HCT116 (cell line): ENCODE measurements around the gene KRT36. TPM values are rescaled to one million over a fixed set of nuclear protein-coding genes. Genes with fewer than 3 reads are reported as not detected.

ENCODE experiments used
- ATAC-seq: fragments of 200-7000 bp; cut with Tn5 transposase; 2 replicates; pipeline ENCODE4 v1.9.1; 2020; ENCODE audit warnings: mild to moderate bottlenecking, moderate library complexity
- BruUV-seq: library from RNA; stranded (reverse); fragments of 400-500 nt; replicated peaks from 2 replicates; lab custom pipeline; 2021; lab: Mats Ljungman, UMichigan
- CTCF ChIA-PET: fragments of 300-600 bp; sonication (Branson Sonifier 250); formaldehyde crosslinking; loops from one replicate; lab custom pipeline; 2021; ENCODE audit warnings: antibody characterized with exemption; lab: Charles Lee
- POLR2A ChIA-PET: fragments of 300-600, 350-600 bp; sonication (Branson Sonifier 250); formaldehyde crosslinking; loops from one replicate; lab custom pipeline; 2021; ENCODE audit warnings: antibody characterized with exemption; lab: Charles Lee
- RAD21 ChIA-PET, 2 experiments: fragments of 300-600 bp; sonication (Branson Sonifier 250); formaldehyde crosslinking; loops; one replicate each; lab custom pipeline; 2023; ENCODE audit warnings: low total read pairs in 2 of 2; ENCODE audit not compliant: uncharacterized antibody in 2 of 2, unreplicated experiment in 2 of 2, low non-redundant PET in 1 of 2; lab: Charles Lee
- DNase-seq: peaks from one replicate; pipeline ENCODE4 v3.0.0-alpha.2; 2010; ENCODE audit warnings: low read depth, low spot score
- H2AFZ ChIP-seq: fragments of 200-600 bp; shearing (Covaris generic), sonication (generic); 2 replicates; pipeline ENCODE4 v1.6.1; 2017; ENCODE audit warnings: low read depth, mixed run types, mixed read lengths, antibody characterized with exemption, low read length; ENCODE audit not compliant: poor library complexity, severe bottlenecking
- H3K27ac ChIP-seq: 2 replicates; pipeline ENCODE4 v1.5.1; 2012; ENCODE audit warnings: low read depth, low read length
- H3K27me3 ChIP-seq: fragments of 200-600 bp; sonication (generic); 2 replicates; pipeline ENCODE4 v1.6.1; 2016; ENCODE audit warnings: mixed run types, low read length, mixed read lengths; ENCODE audit not compliant: insufficient read depth
- H3K36me3 ChIP-seq, 2 experiments: fragments of 200-500 bp in 1 of 2; fragments of 200-600 bp in 1 of 2; sonication (Bioruptor generic) in 1 of 2; sonication (generic) in 1 of 2; 2 replicates each; pipeline versions ENCODE4 v1.5.1 to v1.6.1; 2014 to 2016; ENCODE audit warnings: low read length in 2 of 2, inconsistent platforms in 1 of 2, mixed read lengths in 1 of 2, mixed run types in 1 of 2; ENCODE audit not compliant: insufficient read depth in 2 of 2, control insufficient read depth in 1 of 2
- H3K4me1 ChIP-seq, 2 experiments: fragments of 200-600 bp in 1 of 2; sonication (generic) in 1 of 2; 2 replicates each; pipeline versions ENCODE4 v1.5.1 to v1.6.1; 2012 to 2017; ENCODE audit warnings: low read length in 2 of 2, inconsistent platforms in 1 of 2, mild to moderate bottlenecking in 1 of 2, mixed read lengths in 1 of 2, mixed run types in 1 of 2, moderate library complexity in 1 of 2; ENCODE audit not compliant: insufficient read depth in 2 of 2, control insufficient read depth in 1 of 2
- H3K4me2 ChIP-seq: fragments of 200-600 bp; sonication (generic); 2 replicates; pipeline ENCODE4 v1.6.1; 2017; ENCODE audit warnings: mixed run types, low read length, mixed read lengths
- H3K4me3 ChIP-seq, 2 experiments: fragments of 200-600 bp in 1 of 2; sonication (generic) in 1 of 2; replicated peaks in 1 of 2; 2 replicates each; pipeline ENCODE4 v1.5.1; 2011 to 2016; ENCODE audit warnings: low read length in 2 of 2, control low read depth in 1 of 2, low read depth in 1 of 2, mild to moderate bottlenecking in 1 of 2, mixed read lengths in 1 of 2, mixed run types in 1 of 2
- H3K79me2 ChIP-seq: fragments of 200-600 bp; sonication (generic); 2 replicates; pipeline ENCODE4 v1.6.1; 2017; ENCODE audit warnings: mild to moderate bottlenecking, mixed run types, low read length, moderate library complexity, mixed read lengths; ENCODE audit not compliant: insufficient read depth
- H3K9ac ChIP-seq: fragments of 200-600 bp; sonication (generic); 2 replicates; pipeline ENCODE4 v1.6.1; 2016; ENCODE audit warnings: low read length, mixed read lengths
- H3K9me2 ChIP-seq: fragments of 200-600 bp; sonication (generic), shearing (Covaris generic); 2 replicates; pipeline ENCODE4 v1.6.1; 2017; ENCODE audit warnings: mixed run types, mild to moderate bottlenecking, moderate library complexity; ENCODE audit not compliant: insufficient read depth
- H3K9me3 ChIP-seq, 2 experiments: fragments of 200-500 bp in 1 of 2; fragments of 200-600 bp in 1 of 2; sonication (Bioruptor generic) in 1 of 2; sonication (generic) in 1 of 2; 2 replicates each; pipeline ENCODE4 v1.6.1; 2014 to 2017; ENCODE audit warnings: low read length in 2 of 2, mixed read lengths in 2 of 2, inconsistent platforms in 1 of 2, low read depth in 1 of 2, mild to moderate bottlenecking in 1 of 2, mixed run types in 1 of 2, moderate library complexity in 1 of 2; ENCODE audit not compliant: control insufficient read depth in 1 of 2, insufficient read depth in 1 of 2
- H4K20me1 ChIP-seq: fragments of 200-600 bp; sonication (generic), shearing (Covaris generic); 2 replicates; pipeline ENCODE4 v1.6.1; 2017; ENCODE audit warnings: mixed run types, mild to moderate bottlenecking, moderate library complexity; ENCODE audit not compliant: insufficient read depth
- ATF3 ChIP-seq: IDR thresholded peaks from 2 replicates; pipeline ENCODE4 v1.6.1; 2012
- CEBPB ChIP-seq: IDR thresholded peaks from 2 replicates; pipeline ENCODE4 v1.6.1; 2012; ENCODE audit warnings: low read depth
- CTCF ChIP-seq, 3 experiments: fragments of 200-600 bp in 1 of 3; sonication (generic) in 1 of 3; IDR thresholded peaks in 2 of 3; conservative IDR thresholded peaks in 1 of 3; 2 replicates each; pipeline ENCODE4 v1.5.1; 2012 to 2017; ENCODE audit warnings: low read depth in 2 of 3, low read length in 2 of 3, antibody characterized with exemption in 1 of 3, borderline replicate concordance in 1 of 3, control low read depth in 1 of 3, mild to moderate bottlenecking in 1 of 3, mixed read lengths in 1 of 3, mixed run types in 1 of 3, moderate library complexity in 1 of 3; ENCODE audit not compliant: insufficient read depth in 1 of 3
- EZH2phosphoT487 ChIP-seq: fragments of 200-600 bp; IDR thresholded peaks from 2 replicates; pipeline ENCODE4 v1.6.1; 2018; ENCODE audit warnings: antibody characterized with exemption, borderline replicate concordance
- RAD21 ChIP-seq: IDR thresholded peaks from 2 replicates; pipeline ENCODE4 v1.6.1; 2012; ENCODE audit warnings: low read depth, mild to moderate bottlenecking
- TCF7L2 ChIP-seq: IDR thresholded peaks from 2 replicates; pipeline ENCODE4 v1.7.0; 2011; ENCODE audit warnings: borderline replicate concordance, inconsistent platforms; ENCODE audit not compliant: insufficient read depth, insufficient read length; ENCODE audit errors: extremely low read depth
- intact Hi-C: fragments of 100-400 bp; cut with micrococcal nuclease; formaldehyde crosslinking; loops from 2 replicates; pipeline ENCODE4 v1.10.0; 2022
- total RNA-seq: library from RNA; stranded (reverse); gene quantifications from one replicate; pipeline ENCODE4 v1.2.1, GENCODE V29; 2021; ENCODE audit not compliant: unreplicated experiment

The KRT36 gene
- total RNA-seq, 1 experiment from 2014 or later = not detected

GRCh38 chr17:41457676-41458075 is 32.0 kb downstream of the KRT36 start:
- no peaks in the 10 kb centered on the region for H3K79me2 ChIP-seq

GRCh38 chr17:41456204-41456603 is 33.5 kb downstream of the KRT36 start:
- no peaks in the 10 kb centered on the region for H3K36me3 ChIP-seq
- BruUV-seq = no TSS peak
- no peaks in the 10 kb centered on the region for H3K27me3 ChIP-seq
- H3K9ac ChIP-seq = no peak overlapping the region
- no peak overlapping the region for H3K4me2 ChIP-seq
- RAD21 ChIA-PET = no interaction called here
- peak in 2 of 3 experiments; percentile 11 to 22; a peak in 3 of 6 replicates for TF ChIP-seq CTCF (IDR thresholded peaks at IDR 0.05 in 2 of 3, conservative IDR thresholded peaks at IDR 0.05 in 1 of 3; ENCODE audit: borderline replicate concordance in 1 of 3, insufficient read depth in 1 of 3, low read depth in 2 of 3, low read length in 2 of 3)
- TF ChIP-seq TCF7L2 = no peak
- 0 out of 2 replicates have a peak, but pooled peaks have one; percentile 21 for TF ChIP-seq RAD21
- TF ChIP-seq, all 23 proteins: peak for 2
- POLR2A ChIA-PET = no interaction called here
- Histone ChIP-seq H3K4me3 (no peak overlapping the region), H3K4me1 (peaks cover 2 to 14% of the 10 kb centered on the region in 2 experiments; a peak in 2 of 4 replicates), H2AFZ (no peak overlapping the region), H4K20me1 (no peaks in the 10 kb centered on the region), H3K79me2 (no peaks in the 10 kb centered on the region), H3K9me3 (no peaks in the 10 kb centered on the region), H3K27ac (no peak overlapping the region), H3K9me2 (no peaks in the 10 kb centered on the region)
- ATAC-seq (peak; percentile 55; the same call in 1 of the 2 replicates), DNase-seq (no peak)
- intact Hi-C loops = no loop called here
- CTCF ChIA-PET = no interaction called here

More at GRCh38 chr17:41457676-41458075, 32.0 kb downstream of the KRT36 start:
- no TSS peak for BruUV-seq
- Histone ChIP-seq H3K9me3 (no peaks in the 10 kb centered on the region), H3K4me1 (peaks cover 2 to 11% of the 10 kb centered on the region in 2 experiments; a peak in 2 of 4 replicates), H3K27ac (no peak overlapping the region), H4K20me1 (no peaks in the 10 kb centered on the region), H3K4me3 (no peak overlapping the region), H3K4me2 (no peak overlapping the region), H3K9ac (no peak overlapping the region), H3K27me3 (no peaks in the 10 kb centered on the region), H2AFZ (no peak overlapping the region), H3K9me2 (no peaks in the 10 kb centered on the region), H3K36me3 (no peaks in the 10 kb centered on the region)
- TF ChIP-seq ATF3 = no peak
- TF ChIP-seq CEBPB = no peak
- TF ChIP-seq EZH2phosphoT487 = no peak
- CTCF ChIA-PET = no interaction called here
- RAD21 ChIA-PET = no interaction called here
- DNase-seq (no peak), ATAC-seq (no peak)
- POLR2A ChIA-PET = no interaction called here
- intact Hi-C loops = no loop called here
